MM.1S (cell line): ENCODE results near the gene PRMT9.

Experiments used
- DNase-seq: peaks from one replicate; pipeline ENCODE4 v3.0.0-alpha.2; 2015
- H2AFZ ChIP-seq: fragments of 300-600 bp; sonication (generic); 2 replicates; pipeline ENCODE4 v1.6.0; 2016; ENCODE audit warnings: antibody characterized with exemption, low read length
- H3F3A ChIP-seq: fragments of 300-600 bp; sonication (generic); 2 replicates; pipeline ENCODE4 v1.6.1; 2016; ENCODE audit warnings: mild to moderate bottlenecking, antibody characterized with exemption, low read length, moderate library complexity, mixed read lengths; ENCODE audit not compliant: insufficient read depth
- H3K27ac ChIP-seq: fragments of 300-600 bp; sonication (generic); 2 replicates; pipeline ENCODE4 v1.5.1; 2016; ENCODE audit warnings: mild to moderate bottlenecking, low read length
- H3K27me3 ChIP-seq: fragments of 300-600 bp; sonication (generic); replicated peaks from 2 replicates; pipeline ENCODE4 v1.6.0; 2016; ENCODE audit warnings: low read length; ENCODE audit not compliant: insufficient read depth
- H3K36me3 ChIP-seq: fragments of 300-600 bp; sonication (generic); replicated peaks from 2 replicates; pipeline ENCODE4 v1.6.1; 2016; ENCODE audit warnings: mild to moderate bottlenecking, low read length, mixed read lengths; ENCODE audit not compliant: insufficient read depth
- H3K4me1 ChIP-seq: fragments of 300-600 bp; sonication (generic); 2 replicates; pipeline ENCODE4 v1.6.1; 2016; ENCODE audit warnings: low read length, mixed read lengths
- H3K4me2 ChIP-seq: fragments of 300-600 bp; sonication (generic); 2 replicates; pipeline ENCODE4 v1.6.0; 2016; ENCODE audit warnings: low read depth, low read length
- H3K4me3 ChIP-seq: fragments of 300-600 bp; sonication (generic); 2 replicates; pipeline ENCODE4 v1.5.1; 2016; ENCODE audit warnings: low read length, mixed read lengths
- H3K79me2 ChIP-seq: fragments of 300-600 bp; sonication (generic); 2 replicates; pipeline ENCODE4 v1.6.1; 2016; ENCODE audit warnings: mixed run types, low read length, mixed read lengths
- H3K9ac ChIP-seq: fragments of 300-600 bp; sonication (generic); 2 replicates; pipeline ENCODE4 v1.6.1; 2016; ENCODE audit warnings: low read length, mixed read lengths
- H3K9me2 ChIP-seq: fragments of 300-600 bp; sonication (generic); replicated peaks from 2 replicates; pipeline ENCODE4 v1.6.1; 2016; ENCODE audit warnings: mild to moderate bottlenecking, low read length, mixed read lengths; ENCODE audit not compliant: insufficient read depth
- H3K9me3 ChIP-seq: fragments of 300-600 bp; sonication (generic); replicated peaks from 2 replicates; pipeline ENCODE4 v1.6.1; 2016; ENCODE audit warnings: mild to moderate bottlenecking, low read length, mixed read lengths; ENCODE audit not compliant: insufficient read depth
- H4K20me1 ChIP-seq: fragments of 300-600 bp; sonication (generic); 2 replicates; pipeline ENCODE4 v1.6.1; 2016; ENCODE audit warnings: mild to moderate bottlenecking, low read length, moderate library complexity, mixed read lengths; ENCODE audit not compliant: insufficient read depth
- EZH2 ChIP-seq: fragments of 300-600 bp; sonication (generic); optimal IDR thresholded peaks from 2 replicates; pipeline ENCODE3; 2017; ENCODE audit warnings: low read depth, mild to moderate bottlenecking, antibody characterized with exemption, low read length, mixed read lengths
- EZH2phosphoT487 ChIP-seq: fragments of 300-600 bp; sonication (generic); IDR thresholded peaks from 2 replicates; pipeline ENCODE4 v1.6.1; 2018; ENCODE audit warnings: antibody characterized with exemption, low read length
- TF ChIP-seq, protein P1 (sequence below): fragments of 300-600 bp; sonication (generic); IDR thresholded peaks from 2 replicates; pipeline ENCODE4 v1.5.1; 2016; ENCODE audit warnings: antibody characterized with exemption, low read length, mixed read lengths

PRMT9 gene

DNA sequence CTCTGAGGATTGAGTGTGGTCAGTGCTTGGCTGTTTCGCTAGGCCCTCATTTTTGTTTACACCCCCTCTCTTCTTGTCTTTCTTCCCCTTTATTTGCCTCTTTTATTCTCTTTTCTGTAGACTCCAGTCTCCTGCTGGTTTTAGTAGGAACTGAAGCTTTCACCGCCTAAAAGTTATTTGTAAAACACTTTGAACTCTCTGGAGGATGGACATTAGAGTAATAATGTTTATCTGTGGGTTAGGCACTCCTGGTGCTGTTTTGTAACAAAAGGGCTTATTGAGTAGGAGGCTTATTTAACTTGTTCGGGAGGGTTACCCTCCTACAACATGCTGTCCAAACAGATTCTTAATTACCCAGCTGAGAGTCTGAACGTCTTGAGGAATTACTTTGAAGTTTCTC is 46.4 kb upstream of the PRMT9 start:
- TF ChIP-seq EZH2phosphoT487, result no peak
- TF ChIP-seq, protein P1, sequence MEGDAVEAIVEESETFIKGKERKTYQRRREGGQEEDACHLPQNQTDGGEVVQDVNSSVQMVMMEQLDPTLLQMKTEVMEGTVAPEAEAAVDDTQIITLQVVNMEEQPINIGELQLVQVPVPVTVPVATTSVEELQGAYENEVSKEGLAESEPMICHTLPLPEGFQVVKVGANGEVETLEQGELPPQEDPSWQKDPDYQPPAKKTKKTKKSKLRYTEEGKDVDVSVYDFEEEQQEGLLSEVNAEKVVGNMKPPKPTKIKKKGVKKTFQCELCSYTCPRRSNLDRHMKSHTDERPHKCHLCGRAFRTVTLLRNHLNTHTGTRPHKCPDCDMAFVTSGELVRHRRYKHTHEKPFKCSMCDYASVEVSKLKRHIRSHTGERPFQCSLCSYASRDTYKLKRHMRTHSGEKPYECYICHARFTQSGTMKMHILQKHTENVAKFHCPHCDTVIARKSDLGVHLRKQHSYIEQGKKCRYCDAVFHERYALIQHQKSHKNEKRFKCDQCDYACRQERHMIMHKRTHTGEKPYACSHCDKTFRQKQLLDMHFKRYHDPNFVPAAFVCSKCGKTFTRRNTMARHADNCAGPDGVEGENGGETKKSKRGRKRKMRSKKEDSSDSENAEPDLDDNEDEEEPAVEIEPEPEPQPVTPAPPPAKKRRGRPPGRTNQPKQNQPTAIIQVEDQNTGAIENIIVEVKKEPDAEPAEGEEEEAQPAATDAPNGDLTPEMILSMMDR, result no peak
- no peak for TF ChIP-seq EZH2
- H3K9me2 ChIP-seq, result no peaks in the 10 kb centered on the region
- no peaks in the 10 kb centered on the region for H3K27me3 ChIP-seq
- peaks cover 29% of the 10 kb centered on the region for H3F3A ChIP-seq
- no peaks in the 10 kb centered on the region for H3K9me3 ChIP-seq
- peaks cover 25% of the 10 kb centered on the region for H3K4me1 ChIP-seq
- H3K9ac ChIP-seq, result no peak overlapping the region
- no peaks in the 10 kb centered on the region for H3K36me3 ChIP-seq
- no peaks in the 10 kb centered on the region; the same call in 1 of the 2 replicates for H4K20me1 ChIP-seq
- DNase-seq, result peak; percentile 11
- H2AFZ ChIP-seq, result no peak overlapping the region
- H3K4me2 ChIP-seq, result no peak overlapping the region; the same call in 1 of the 2 replicates
- H3K4me3 ChIP-seq, result no peak overlapping the region
- H3K79me2 ChIP-seq, result peaks cover 32% of the 10 kb centered on the region
- peak overlapping the region; percentile 100; the same call in 1 of the 2 replicates for H3K27ac ChIP-seq

DNA sequence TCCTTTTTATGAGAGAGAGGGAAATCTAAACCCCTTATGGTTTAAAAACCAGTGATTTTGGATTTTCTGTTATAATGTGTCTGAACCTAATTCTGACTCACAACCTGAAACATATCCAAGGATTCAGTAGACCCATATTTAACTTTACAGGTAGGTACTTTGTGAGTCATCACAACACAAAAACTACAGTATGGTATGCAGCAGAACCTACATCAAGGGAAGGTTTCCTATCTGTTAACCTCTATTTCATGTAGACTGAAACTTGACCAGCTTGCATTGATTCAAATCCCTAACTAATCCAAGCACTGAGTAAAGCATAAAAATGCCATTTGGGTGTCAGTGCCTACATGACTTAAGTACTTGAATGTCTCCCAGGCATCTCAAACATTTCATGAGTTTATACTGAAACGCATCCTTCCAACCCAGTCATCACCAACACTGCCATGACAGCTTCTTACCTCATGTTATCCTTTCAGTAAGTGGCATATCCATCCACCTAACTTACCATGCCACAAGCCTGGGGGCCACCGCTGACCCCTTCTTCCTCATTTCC is 43.6 kb upstream of the PRMT9 start:
- Histone ChIP-seq H3K4me1 (peaks cover 7% of the 10 kb centered on the region), H3K9me3 (no peaks in the 10 kb centered on the region), H3K4me2 (no peak overlapping the region), H3K36me3 (no peaks in the 10 kb centered on the region), H3K27me3 (no peaks in the 10 kb centered on the region), H4K20me1 (no peaks in the 10 kb centered on the region), H3K9ac (no peak overlapping the region), H3K27ac (no peak overlapping the region), H2AFZ (no peak overlapping the region), H3F3A (peaks cover 16% of the 10 kb centered on the region), H3K79me2 (peaks cover 5% of the 10 kb centered on the region), H3K9me2 (no peaks in the 10 kb centered on the region), H3K4me3 (no peak overlapping the region)
- no peak for TF ChIP-seq EZH2phosphoT487
- TF ChIP-seq, protein P1, result no peak
- no peak for TF ChIP-seq EZH2
- no peak for DNase-seq

DNA sequence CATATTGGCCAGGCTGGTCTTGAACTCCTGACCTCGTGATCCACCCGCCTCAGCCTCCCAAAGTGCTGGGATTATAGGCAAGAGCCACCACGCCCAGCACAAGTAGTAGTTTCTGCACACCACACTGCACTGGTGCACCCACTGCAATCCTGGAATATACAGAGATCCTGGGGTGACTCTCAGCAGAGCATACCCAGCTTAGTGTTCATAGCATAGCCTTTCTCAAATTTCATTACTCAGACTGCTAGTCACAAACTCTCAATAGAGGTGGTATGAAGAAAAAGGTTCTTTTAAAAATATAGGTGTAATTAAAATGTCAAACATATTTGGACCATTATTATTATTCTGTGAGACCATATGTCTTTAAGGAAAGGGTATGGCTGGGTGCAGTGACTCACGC is 41.7 kb upstream of the PRMT9 start:
- Histone ChIP-seq H3K36me3 (no peaks in the 10 kb centered on the region), H4K20me1 (no peaks in the 10 kb centered on the region), H3K4me1 (peaks cover 7% of the 10 kb centered on the region), H3K27ac (no peak overlapping the region), H3K79me2 (no peaks in the 10 kb centered on the region), H3K4me2 (no peak overlapping the region), H3K9me3 (no peaks in the 10 kb centered on the region), H2AFZ (no peak overlapping the region), H3K27me3 (no peaks in the 10 kb centered on the region), H3K4me3 (no peak overlapping the region), H3K9me2 (no peaks in the 10 kb centered on the region), H3K9ac (no peak overlapping the region), H3F3A (0 out of 2 replicates have a peak, but pooled peaks cover 3% of the 10 kb centered on the region)
- TF ChIP-seq EZH2phosphoT487, result no peak
- TF ChIP-seq, protein P1, result no peak
- no peak for TF ChIP-seq EZH2
- no peak for DNase-seq
